ENCODE results near the gene WDR88.
A peak's percentile ranks its signal among the peaks of the same experiment; 100 is the strongest.
"Not testable (repeated sequence)": the region's sequence is repeated elsewhere in the genome, so short reads cannot be mapped to it uniquely, and the experiment has no call there.

The WDR88 gene

GRCh38 chr19:33191092-33191491 lies 59.2 kb downstream of the WDR88 start:
- peaks cover 28% of the 10 kb centered on the region for H3K27me3 ChIP-seq (ENCODE audit: control insufficient read depth, insufficient read depth, low read length)
- not testable (repeated sequence) for H3K4me3 ChIP-seq (ENCODE audit: low read depth, low read length); H3K9ac ChIP-seq (ENCODE audit: low read length); H3K27ac ChIP-seq (ENCODE audit: low read depth, low read length); H3K4me1 ChIP-seq (ENCODE audit: control insufficient read depth, insufficient read depth, low read length); H3K36me3 ChIP-seq (ENCODE audit: control insufficient read depth, insufficient read depth, low read length); H3K9me3 ChIP-seq (ENCODE audit: control insufficient read depth, insufficient read depth, low read depth, low read length)

- Histone ChIP-seq H3K27me3 (ENCODE audit: control insufficient read depth, insufficient read depth, low read length) (peaks cover 28% of the 10 kb centered on the region), H3K9ac (ENCODE audit: low read length) (no peak overlapping the region), H3K9me3 (ENCODE audit: control insufficient read depth, insufficient read depth, low read depth, low read length) (no peaks in the 10 kb centered on the region), H3K4me3 (ENCODE audit: low read depth, low read length) (no peak overlapping the region), H3K4me1 (ENCODE audit: control insufficient read depth, insufficient read depth, low read length) (peaks cover 9% of the 10 kb centered on the region), H3K36me3 (ENCODE audit: control insufficient read depth, insufficient read depth, low read length) (no peaks in the 10 kb centered on the region), H3K27ac (ENCODE audit: low read depth, low read length) (no peak overlapping the region)
These were observed 59.6 kb downstream of the WDR88 start for GRCh38 chr19:33191501-33191900.

GRCh38 chr19:33192010-33192409 lies 60.1 kb downstream of the WDR88 start:
- Histone ChIP-seq H3K9ac (ENCODE audit: low read length) (no peak overlapping the region), H3K4me1 (ENCODE audit: control insufficient read depth, insufficient read depth, low read length) (peaks cover 8% of the 10 kb centered on the region), H3K9me3 (ENCODE audit: control insufficient read depth, insufficient read depth, low read depth, low read length) (no peaks in the 10 kb centered on the region), H3K27ac (ENCODE audit: low read depth, low read length) (no peak overlapping the region), H3K4me3 (ENCODE audit: low read depth, low read length) (no peak overlapping the region), H3K36me3 (ENCODE audit: control insufficient read depth, insufficient read depth, low read length) (no peaks in the 10 kb centered on the region), H3K27me3 (ENCODE audit: control insufficient read depth, insufficient read depth, low read length) (peaks cover 28% of the 10 kb centered on the region)

DNA sequence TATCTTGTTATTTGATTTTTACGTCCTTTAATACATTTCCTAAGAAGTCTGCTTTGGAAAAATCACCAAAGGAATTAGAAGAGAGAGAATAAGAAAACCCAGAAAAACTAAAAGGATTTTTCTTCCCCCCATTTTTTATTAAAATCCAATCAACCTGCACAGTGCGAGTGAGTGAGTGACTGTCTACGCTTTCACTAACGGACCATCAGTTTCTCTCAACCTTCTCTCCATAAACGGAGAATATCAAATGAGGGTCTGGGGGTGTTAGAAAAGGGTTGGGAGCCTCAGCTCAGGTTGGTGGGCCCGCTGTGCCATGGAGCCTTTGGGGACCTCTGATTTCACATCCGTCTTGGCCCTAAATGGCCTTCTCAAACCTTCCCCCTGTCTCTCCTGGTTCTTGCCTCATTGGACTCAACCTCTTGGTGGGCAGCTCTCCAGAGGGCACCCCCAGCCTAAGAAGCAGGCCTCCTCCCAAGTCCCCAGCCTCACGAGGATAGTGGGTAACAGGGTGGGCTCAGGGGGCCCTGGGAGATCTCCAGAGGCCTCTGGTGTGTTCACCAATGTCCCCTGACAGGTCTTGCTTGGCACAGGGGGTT lies 61.5 kb downstream of the WDR88 start:
- H3K4me3 ChIP-seq (ENCODE audit: low read depth, low read length), result peak overlapping the region; percentile 42
- H3K27ac ChIP-seq (ENCODE audit: low read depth, low read length), result no peak overlapping the region
- H3K9me3 ChIP-seq (ENCODE audit: control insufficient read depth, insufficient read depth, low read depth, low read length), result no peaks in the 10 kb centered on the region
- H3K9ac ChIP-seq (ENCODE audit: low read length), result no peak overlapping the region
- peaks cover 6% of the 10 kb centered on the region for H3K4me1 ChIP-seq (ENCODE audit: control insufficient read depth, insufficient read depth, low read length)
- H3K36me3 ChIP-seq (ENCODE audit: control insufficient read depth, insufficient read depth, low read length), result peaks cover 6% of the 10 kb centered on the region
- peaks cover 28% of the 10 kb centered on the region for H3K27me3 ChIP-seq (ENCODE audit: control insufficient read depth, insufficient read depth, low read length)

GRCh38 chr19:33193865-33194362 lies 62.0 kb downstream of the WDR88 start, which contains the start of gene LRP3:
LRP3 (plus strand) TSS chr19:33194330; CDS start chr19:33194786, 456 bp downstream.
- peak within 1 kb of the TSS; percentile 64 for H3K4me3 ChIP-seq (ENCODE audit: low read depth, low read length)
- no peak within 1 kb of the TSS for H3K27ac ChIP-seq (ENCODE audit: low read depth, low read length)
- peak within 1 kb of the TSS; percentile 60 for H3K9ac ChIP-seq (ENCODE audit: low read length)
- H3K36me3 ChIP-seq (ENCODE audit: control insufficient read depth, insufficient read depth, low read length), result peaks cover 6% of the 10 kb centered on the region
- H3K9me3 ChIP-seq (ENCODE audit: control insufficient read depth, insufficient read depth, low read depth, low read length), result no peaks in the 10 kb centered on the region
- H3K27me3 ChIP-seq (ENCODE audit: control insufficient read depth, insufficient read depth, low read length), result peaks cover 28% of the 10 kb centered on the region
- peaks cover 6% of the 10 kb centered on the region for H3K4me1 ChIP-seq (ENCODE audit: control insufficient read depth, insufficient read depth, low read length)

DNA sequence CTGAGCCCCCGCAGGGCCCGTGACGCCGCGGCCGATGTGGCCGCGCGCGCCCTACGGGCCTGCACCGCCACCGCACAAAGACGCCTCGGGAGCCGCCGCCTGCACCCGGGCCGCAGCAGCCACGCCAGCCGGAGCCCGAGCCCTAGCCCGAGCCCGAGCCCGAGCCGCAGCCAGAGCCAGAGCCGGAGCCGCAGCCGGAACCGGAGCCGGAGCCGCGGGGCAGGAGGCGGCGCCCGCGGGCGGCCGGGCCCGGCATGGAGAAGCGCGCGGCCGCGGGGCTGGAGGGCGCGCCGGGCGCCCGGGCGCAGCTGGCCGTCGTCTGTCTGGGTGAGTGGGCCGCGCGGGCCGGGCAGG lies 62.6 kb downstream of the WDR88 start:
- Histone ChIP-seq H3K27ac (ENCODE audit: low read depth, low read length) (no peak overlapping the region), H3K4me1 (ENCODE audit: control insufficient read depth, insufficient read depth, low read length) (peaks cover 6% of the 10 kb centered on the region), H3K36me3 (ENCODE audit: control insufficient read depth, insufficient read depth, low read length) (peaks cover 9% of the 10 kb centered on the region), H3K9me3 (ENCODE audit: control insufficient read depth, insufficient read depth, low read depth, low read length) (no peaks in the 10 kb centered on the region), H3K4me3 (ENCODE audit: low read depth, low read length) (peak overlapping the region; percentile 64), H3K9ac (ENCODE audit: low read length) (peak overlapping the region; percentile 60), H3K27me3 (ENCODE audit: control insufficient read depth, insufficient read depth, low read length) (peaks cover 28% of the 10 kb centered on the region)

DNA sequence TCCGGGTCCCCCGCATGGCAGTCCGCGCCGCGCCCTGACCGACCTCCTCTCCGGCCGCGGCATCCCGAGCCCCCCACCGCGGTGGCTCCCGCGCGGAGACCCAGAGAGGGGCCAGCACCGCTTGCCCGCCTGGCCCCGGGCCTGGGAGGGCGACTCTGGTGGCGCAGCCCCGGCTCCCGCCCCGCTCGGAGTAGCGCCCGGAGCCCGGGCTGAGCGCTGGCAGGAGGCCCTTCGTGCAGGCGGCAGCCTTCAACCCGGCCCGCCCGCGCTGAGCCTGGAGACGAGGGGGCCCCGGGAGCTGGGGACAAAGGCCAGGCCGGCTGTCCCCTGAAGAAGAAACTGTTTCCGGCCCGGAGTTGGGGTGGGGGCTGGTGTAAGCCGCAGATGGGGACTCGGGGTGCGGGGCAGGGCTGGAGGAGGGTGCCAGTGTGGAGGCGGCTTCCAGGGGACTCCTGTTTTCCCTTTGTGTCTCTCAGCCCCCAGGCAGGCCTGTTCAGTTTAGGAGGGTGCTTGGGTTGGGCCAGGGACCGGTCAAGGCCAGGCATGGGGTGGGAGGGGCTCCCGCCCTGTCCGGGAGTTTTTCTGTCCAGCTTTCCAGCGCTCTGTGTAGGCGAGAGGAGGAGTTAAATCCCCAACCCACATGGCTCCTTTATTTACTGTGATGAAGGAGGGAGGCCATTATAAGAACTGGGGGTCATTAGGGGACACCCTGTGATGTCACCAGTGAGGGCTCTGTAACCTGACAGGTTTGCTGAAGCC lies 63.2 kb downstream of the WDR88 start:
- no peaks in the 10 kb centered on the region for H3K9me3 ChIP-seq (ENCODE audit: control insufficient read depth, insufficient read depth, low read depth, low read length)
- peak overlapping the region; percentile 60 for H3K9ac ChIP-seq (ENCODE audit: low read length)
- H3K27ac ChIP-seq (ENCODE audit: low read depth, low read length), result no peak overlapping the region
- H3K36me3 ChIP-seq (ENCODE audit: control insufficient read depth, insufficient read depth, low read length), result peaks cover 9% of the 10 kb centered on the region
- peaks cover 28% of the 10 kb centered on the region for H3K27me3 ChIP-seq (ENCODE audit: control insufficient read depth, insufficient read depth, low read length)
- H3K4me1 ChIP-seq (ENCODE audit: control insufficient read depth, insufficient read depth, low read length), result peaks cover 6% of the 10 kb centered on the region
- H3K4me3 ChIP-seq (ENCODE audit: low read depth, low read length), result peak overlapping the region; percentile 64

GRCh38 chr19:33195645-33196347 lies 63.9 kb downstream of the WDR88 start:
- Histone ChIP-seq H3K4me3 (ENCODE audit: low read depth, low read length) (peak overlapping the region; percentile 64), H3K9me3 (ENCODE audit: control insufficient read depth, insufficient read depth, low read depth, low read length) (no peaks in the 10 kb centered on the region), H3K4me1 (ENCODE audit: control insufficient read depth, insufficient read depth, low read length) (peaks cover 6% of the 10 kb centered on the region), H3K27me3 (ENCODE audit: control insufficient read depth, insufficient read depth, low read length) (peaks cover 28% of the 10 kb centered on the region), H3K9ac (ENCODE audit: low read length) (no peak overlapping the region), H3K36me3 (ENCODE audit: control insufficient read depth, insufficient read depth, low read length) (peaks cover 9% of the 10 kb centered on the region), H3K27ac (ENCODE audit: low read depth, low read length) (no peak overlapping the region)

DNA sequence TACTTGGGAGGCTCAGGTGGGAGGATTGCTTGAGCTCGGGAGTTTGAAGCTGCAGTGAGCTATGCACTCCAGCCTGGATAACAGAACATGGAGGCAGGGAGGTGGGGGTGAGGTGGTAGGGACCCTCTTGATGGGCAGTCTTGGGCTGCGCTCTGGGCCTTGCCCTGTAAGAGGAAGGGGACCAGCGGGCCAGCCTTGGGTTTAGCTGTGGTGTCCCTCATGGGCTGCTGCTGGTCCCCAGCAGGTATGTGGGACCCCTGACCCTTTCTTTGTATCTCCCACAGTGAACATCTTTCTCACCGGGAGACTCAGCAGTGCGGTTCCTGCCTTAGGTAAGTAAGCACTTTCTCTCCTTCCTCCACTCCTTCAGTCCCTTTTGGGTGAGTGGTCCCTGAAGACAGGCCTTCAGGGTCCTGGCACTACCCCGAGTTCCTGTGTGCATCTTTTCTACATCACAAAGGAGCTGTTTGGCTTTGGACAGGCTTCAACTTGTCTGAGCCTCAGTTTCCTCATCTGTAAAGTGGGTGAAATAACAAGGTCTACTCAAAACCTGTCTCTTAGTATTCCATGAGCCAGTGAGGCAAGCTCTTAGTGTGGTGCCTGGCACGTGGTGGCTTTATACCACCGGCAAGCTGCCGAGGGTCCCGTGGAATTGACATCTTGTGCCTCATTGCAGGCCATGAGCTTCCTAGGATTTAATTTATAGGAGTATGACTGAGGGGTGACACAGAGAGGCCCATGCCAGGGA lies 64.7 kb downstream of the WDR88 start:
- Histone ChIP-seq H3K4me3 (ENCODE audit: low read depth, low read length) (no peak overlapping the region), H3K27me3 (ENCODE audit: control insufficient read depth, insufficient read depth, low read length) (peaks cover 26% of the 10 kb centered on the region), H3K27ac (ENCODE audit: low read depth, low read length) (no peak overlapping the region), H3K4me1 (ENCODE audit: control insufficient read depth, insufficient read depth, low read length) (peaks cover 6% of the 10 kb centered on the region), H3K9me3 (ENCODE audit: control insufficient read depth, insufficient read depth, low read depth, low read length) (no peaks in the 10 kb centered on the region), H3K9ac (ENCODE audit: low read length) (no peak overlapping the region), H3K36me3 (ENCODE audit: control insufficient read depth, insufficient read depth, low read length) (peaks cover 9% of the 10 kb centered on the region)

DNA sequence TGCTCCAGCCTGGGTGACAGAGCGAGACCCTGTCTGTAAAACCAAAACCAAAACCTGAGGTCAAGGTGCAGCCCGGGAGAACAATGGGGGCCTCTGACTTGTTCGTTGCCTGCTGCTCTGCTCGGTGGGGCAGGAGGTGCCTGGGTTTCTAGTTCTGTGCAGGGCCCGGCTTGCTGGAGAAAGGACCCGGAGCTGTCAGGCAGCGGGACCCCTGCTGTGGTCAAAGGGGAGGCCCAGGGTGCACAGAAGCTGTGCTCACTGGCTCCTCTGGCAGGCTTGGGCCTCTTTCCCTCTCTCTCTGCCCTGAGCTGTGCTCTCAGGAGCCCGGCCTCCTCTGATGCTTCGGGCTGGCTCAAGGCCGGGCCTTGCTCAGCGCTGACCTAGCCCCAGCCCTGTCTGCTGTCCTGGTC lies 65.7 kb downstream of the WDR88 start:
- Histone ChIP-seq H3K36me3 (ENCODE audit: control insufficient read depth, insufficient read depth, low read length) (peaks cover 10% of the 10 kb centered on the region), H3K4me1 (ENCODE audit: control insufficient read depth, insufficient read depth, low read length) (peaks cover 6% of the 10 kb centered on the region), H3K27ac (ENCODE audit: low read depth, low read length) (no peak overlapping the region), H3K27me3 (ENCODE audit: control insufficient read depth, insufficient read depth, low read length) (peaks cover 20% of the 10 kb centered on the region), H3K4me3 (ENCODE audit: low read depth, low read length) (no peak overlapping the region), H3K9me3 (ENCODE audit: control insufficient read depth, insufficient read depth, low read depth, low read length) (no peaks in the 10 kb centered on the region), H3K9ac (ENCODE audit: low read length) (no peak overlapping the region)

All from HUES6 (cell line).